Measurements from ENCODE around the gene TAOK2.

DNA sequence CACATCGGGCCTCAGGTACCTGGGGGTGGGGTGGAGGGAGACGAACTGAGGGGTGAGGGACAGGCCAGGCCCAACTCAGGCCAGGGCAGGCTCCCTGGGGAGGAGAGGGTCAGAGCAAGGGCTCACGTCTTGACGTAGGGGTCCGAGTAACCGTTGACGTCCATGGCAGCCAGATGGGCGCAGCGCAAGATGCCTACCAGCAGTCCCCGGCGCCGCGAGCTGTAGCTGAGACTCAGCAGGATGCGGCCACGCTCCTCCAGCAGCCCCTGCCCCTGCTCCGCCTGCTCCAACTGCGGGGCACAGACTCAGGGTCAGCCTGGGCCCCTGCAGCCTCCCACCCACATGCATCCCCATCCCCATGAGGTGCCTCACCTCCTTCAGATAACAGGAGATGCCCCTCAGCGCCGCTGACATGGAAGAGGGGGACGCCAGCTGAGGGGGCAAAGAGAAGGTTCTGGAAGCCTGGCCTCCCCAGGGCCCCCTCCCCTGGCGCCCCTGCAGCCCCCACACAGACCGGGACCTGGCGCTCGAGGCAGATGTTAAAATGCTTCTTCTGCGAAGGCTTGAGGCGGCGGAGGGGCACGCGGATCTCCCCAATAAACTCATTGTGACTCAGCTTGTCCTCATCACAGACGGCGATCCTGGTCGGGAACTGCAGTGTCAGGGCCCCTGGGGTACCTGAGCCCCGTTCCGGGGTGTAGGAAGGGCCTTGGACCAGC, 33.1 kb downstream of the TAOK2 start:
- TF ChIP-seq, protein P1, sequence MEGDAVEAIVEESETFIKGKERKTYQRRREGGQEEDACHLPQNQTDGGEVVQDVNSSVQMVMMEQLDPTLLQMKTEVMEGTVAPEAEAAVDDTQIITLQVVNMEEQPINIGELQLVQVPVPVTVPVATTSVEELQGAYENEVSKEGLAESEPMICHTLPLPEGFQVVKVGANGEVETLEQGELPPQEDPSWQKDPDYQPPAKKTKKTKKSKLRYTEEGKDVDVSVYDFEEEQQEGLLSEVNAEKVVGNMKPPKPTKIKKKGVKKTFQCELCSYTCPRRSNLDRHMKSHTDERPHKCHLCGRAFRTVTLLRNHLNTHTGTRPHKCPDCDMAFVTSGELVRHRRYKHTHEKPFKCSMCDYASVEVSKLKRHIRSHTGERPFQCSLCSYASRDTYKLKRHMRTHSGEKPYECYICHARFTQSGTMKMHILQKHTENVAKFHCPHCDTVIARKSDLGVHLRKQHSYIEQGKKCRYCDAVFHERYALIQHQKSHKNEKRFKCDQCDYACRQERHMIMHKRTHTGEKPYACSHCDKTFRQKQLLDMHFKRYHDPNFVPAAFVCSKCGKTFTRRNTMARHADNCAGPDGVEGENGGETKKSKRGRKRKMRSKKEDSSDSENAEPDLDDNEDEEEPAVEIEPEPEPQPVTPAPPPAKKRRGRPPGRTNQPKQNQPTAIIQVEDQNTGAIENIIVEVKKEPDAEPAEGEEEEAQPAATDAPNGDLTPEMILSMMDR (CRISPR knock-in tag; IDR thresholded peaks at IDR 0.05): no peak
- TF ChIP-seq MXD4 (CRISPR knock-in tag; IDR thresholded peaks at IDR 0.05) (no peak), YY1 (IDR thresholded peaks at IDR 0.05; ENCODE audit: insufficient read depth, insufficient replicate concordance, low read depth, low read length) (no peak), NFE2L1 (CRISPR knock-in tag; IDR thresholded peaks at IDR 0.05; ENCODE audit: borderline replicate concordance) (no peak), ELF4 (CRISPR knock-in tag; IDR thresholded peaks at IDR 0.05; ENCODE audit: borderline replicate concordance) (no peak), TCF7 (IDR thresholded peaks at IDR 0.05; ENCODE audit: low read depth) (no peak), JUN (CRISPR knock-in tag; IDR thresholded peaks at IDR 0.05) (no peak), ZNF883 (CRISPR knock-in tag; IDR thresholded peaks at IDR 0.05; ENCODE audit: not compliant biosample characterization) (no peak), ZNF274 (CRISPR knock-in tag; IDR thresholded peaks at IDR 0.05) (no peak), GTF2F1 (IDR thresholded peaks at IDR 0.05; ENCODE audit: low read length) (no peak), TAF1 (CRISPR knock-in tag; IDR thresholded peaks at IDR 0.05) (no peak), EP300 (IDR thresholded peaks at IDR 0.05; ENCODE audit: low read depth in 2 of 2, low read length in 2 of 2) (no peak), EP300 (CRISPR knock-in tag; IDR thresholded peaks at IDR 0.05; ENCODE audit: borderline replicate concordance) (no peak)
- TF ChIP-seq, protein P2, sequence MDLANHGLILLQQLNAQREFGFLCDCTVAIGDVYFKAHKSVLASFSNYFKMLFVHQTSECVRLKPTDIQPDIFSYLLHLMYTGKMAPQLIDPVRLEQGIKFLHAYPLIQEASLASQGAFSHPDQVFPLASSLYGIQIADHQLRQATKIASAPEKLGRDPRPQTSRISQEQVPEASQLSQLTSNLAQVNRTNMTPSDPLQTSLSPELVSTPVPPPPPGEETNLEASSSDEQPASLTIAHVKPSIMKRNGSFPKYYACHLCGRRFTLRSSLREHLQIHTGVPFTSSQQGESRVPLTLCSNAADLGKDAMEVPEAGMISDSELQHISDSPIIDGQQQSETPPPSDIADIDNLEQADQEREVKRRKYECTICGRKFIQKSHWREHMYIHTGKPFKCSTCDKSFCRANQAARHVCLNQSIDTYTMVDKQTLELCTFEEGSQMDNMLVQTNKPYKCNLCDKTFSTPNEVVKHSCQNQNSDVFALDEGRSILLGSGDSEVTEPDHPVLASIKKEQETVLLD (CRISPR knock-in tag; IDR thresholded peaks at IDR 0.05; ENCODE audit: low read depth): no peak

Data from HepG2 (cell line).